ENCODE measurements around the gene ELMOD2. TPM values are rescaled to one million over a fixed set of nuclear protein-coding genes. Genes with fewer than 3 reads are reported as not detected.

ELMOD2 gene
- total RNA-seq, 1 donor from 2014 or later, result 55.4 TPM

DNA sequence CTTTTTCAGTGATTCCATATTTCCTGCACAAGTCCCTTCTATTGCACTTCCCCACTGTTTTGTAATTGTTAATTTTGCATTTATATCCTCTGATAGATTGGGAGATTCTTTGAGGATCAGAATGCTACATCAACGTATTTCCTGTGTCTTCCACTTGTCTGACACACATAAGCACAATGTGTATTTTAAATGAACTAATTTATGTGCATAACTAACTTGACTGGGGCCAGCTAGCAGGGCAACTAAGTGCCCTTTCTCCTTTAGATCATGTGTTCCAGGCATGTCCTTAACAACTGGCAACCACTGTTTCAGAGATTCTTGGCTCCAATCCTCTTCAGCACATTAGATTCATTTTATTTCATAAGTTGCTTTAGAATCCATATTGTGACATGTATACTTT is 60.5 kb downstream of the ELMOD2 start:
- DNase-seq, result no peak

DNA sequence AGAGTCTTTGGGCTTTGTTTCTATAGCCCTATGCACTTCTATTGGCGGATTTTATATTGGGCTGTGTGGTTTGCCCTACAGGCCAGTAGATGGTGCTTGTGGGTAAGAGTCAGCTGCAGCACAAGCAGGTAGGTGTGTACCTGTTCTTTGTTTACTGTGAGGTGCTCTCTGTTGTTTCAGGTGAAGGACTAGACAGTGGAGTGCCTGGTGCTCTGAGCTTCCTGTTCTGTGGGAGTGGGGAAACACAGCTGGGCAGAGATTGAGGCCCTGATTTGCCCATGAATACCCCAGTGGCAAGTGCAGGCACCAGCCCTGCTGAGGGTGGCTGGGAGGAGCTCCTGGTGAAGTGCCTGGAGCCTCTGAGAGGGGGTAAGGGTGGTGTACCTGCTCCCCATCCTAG is 71.1 kb downstream of the ELMOD2 start:
- no peak for DNase-seq

DNA sequence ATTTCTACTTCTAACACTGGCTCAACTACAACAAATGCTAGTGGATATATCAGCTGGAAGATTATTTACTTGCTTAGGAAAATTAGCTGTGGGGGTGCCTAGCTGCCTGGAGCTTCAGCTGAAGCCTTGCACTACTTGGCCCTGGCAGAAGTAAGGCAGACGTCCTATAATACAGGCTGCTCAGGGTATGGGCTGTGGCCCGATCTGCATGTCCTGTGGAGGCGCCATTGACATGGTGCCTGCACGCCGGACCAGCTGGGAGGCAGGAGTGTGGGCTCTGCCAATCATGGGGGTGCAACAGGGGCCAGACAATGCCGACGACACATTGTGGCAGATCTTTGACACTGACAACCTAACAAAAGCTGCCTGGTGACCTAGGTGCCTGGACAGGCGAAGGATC is 76.4 kb downstream of the ELMOD2 start:
- no peak for DNase-seq

DNA sequence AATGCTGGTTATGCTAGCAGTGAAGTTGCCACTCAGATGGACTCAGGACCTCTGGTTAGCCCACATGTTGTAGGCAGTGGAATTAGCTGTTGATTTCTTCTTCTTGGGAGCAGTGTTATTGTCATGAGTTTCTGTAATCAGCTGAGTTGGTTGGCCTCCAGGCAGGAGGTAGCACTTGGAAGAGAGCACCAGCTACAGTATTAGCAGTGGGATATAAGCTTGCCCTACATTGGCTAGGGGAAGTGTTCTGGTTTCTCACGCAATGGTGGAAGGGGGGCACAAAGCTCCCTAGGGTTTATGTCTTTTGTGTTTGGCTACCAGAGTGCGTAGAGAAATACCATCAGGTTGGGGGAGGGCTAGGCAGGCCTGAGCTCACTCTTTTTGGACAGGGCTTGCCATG is 78.7 kb downstream of the ELMOD2 start:
- no peak for DNase-seq

DNA sequence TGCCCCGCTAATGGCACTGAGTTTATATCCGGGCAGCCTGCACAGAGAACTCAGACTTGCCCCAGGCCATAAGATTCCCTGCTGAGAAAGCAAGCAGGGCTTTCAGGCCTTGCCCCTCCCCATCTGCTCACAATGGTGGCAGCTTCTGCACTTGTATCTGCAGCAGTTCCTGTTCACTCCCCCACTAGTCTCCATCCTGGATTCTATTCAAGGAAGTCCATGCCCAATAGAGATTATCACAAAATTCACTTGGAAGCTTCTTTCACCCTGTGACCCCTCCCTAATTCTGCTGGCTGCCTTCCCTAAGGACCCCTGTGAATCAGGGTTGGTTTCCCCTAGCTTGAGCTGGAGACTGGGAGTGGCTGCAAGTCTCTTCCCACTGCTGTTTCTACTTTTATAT is 79.3 kb downstream of the ELMOD2 start:
- no peak for DNase-seq

Small RNAs within 50 kb of the gene (small RNA-seq; reads per million reads assigned to genes)
- gene AC108019.1 (not detected), gene RN7SL152P (not detected)

Other genes with a start within 250 kb of the ELMOD2 start
- 104 TPM for gene SCOC, start 150.5 kb upstream of the ELMOD2 start, total RNA-seq
- gene CLGN, start 96.5 kb upstream of the ELMOD2 start, total RNA-seq, result 3.4 TPM
- not detected for gene MGAT4D, start 25.9 kb upstream of the ELMOD2 start, total RNA-seq
- not detected for gene UCP1, start 44.8 kb downstream of the ELMOD2 start, total RNA-seq
- 54.0 TPM for gene TBC1D9, start 232.2 kb downstream of the ELMOD2 start, total RNA-seq

All from occipital lobe (tissue), 3 donors.